Right renal pelvis (tissue), 4 donors: ENCODE results near the gene RNF25. TPM values are rescaled to one million over a fixed set of nuclear protein-coding genes. Genes with fewer than 3 reads are reported as not detected.
A peak's percentile ranks its signal among the peaks of the same experiment; 100 is the strongest.

Source experiments
- DNase-seq, 4 donors: peaks; one replicate each; pipeline ENCODE4 v3.0.0-alpha.2; 2013; ENCODE audit warnings: low read depth in 4 of 4, low spot score in 3 of 4, missing footprints in 1 of 4
- polyA plus RNA-seq, 4 donors: library from polyadenylated mRNA; unstranded; fragments of 120-200 nt; gene quantifications; one replicate each; pipeline ENCODE4 v1.2.1, GENCODE V29; 2013; ENCODE audit not compliant: insufficient read length in 4 of 4

RNF25 gene
- 10 to 100 TPM; 46.4 to 51.7 (median 48.3) TPM for polyA plus RNA-seq

DNA sequence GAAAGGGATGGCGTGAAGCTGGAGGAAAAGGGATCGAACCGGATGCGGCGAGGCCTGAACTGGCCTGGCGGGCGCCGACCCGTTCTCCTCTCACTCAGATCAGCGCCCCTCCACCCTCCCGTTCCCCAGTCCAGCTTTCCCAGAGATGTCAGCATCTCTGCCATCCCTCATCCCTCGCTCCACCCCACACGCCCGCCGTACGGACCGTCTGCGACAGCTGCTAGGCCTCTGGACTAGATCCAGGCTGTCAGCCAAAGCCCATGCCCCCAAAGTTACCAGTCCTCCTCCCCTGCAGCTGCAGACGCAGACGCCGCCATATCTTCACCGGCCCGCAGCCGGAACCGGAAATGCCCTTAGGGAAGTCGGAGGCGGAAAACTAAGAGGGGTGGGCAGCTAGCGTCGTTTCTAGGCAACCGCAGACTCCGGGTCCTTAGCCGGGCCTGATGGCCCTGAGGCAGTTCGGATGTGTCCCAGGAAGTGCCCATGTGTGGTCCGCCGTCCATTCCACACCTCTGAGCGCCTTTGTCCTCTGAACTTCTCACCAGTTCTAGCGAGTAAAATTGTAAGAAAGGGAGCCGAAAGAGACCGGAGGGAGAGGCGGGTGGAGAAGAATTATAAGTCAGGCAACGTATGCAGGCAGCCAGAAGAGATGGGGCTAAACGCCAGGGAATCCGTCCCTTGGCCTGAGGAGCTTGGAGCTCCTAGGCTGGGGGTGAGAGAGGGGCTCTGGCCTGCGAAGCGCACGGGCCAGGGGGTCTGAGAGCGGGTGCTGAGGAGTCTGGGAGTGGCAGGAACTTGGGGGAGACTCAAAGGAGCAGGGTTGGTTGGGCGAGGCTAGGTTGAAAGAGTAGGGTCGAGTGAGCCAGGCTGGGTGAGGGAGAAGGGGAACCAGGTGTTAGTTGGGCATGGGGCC is at the start of gene RNF25, which contains the start of gene STK36:
TSS of gene RNF25 (minus strand) at position 349 of the 913 bp plus-strand sequence. CDS start at position 317, 32 bp downstream.
TSS of gene STK36 (plus strand) at position 433 of the 913 bp plus-strand sequence. CDS start 744 bp downstream, outside the sequence.
- DNase-seq = peak; percentile 78 to 85 (median 82)

DNA sequence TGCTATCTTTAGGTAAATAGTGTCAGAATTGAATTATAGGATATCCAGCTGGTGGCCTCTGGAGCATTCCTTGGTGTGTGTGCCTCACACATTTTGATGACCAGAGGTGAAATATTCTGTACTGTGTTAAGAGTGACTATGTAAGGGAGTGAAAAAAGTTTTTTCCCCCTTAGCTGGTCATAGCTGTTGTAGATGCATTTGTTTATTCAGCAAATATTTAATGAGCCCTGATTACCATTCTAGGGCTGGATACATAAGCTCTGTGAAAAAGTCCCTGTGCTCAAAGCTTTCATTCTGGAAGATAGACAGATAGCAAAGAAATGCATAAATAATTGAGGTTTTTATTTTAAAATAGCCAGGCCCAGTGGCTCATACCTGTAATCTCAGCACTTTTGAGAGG is 49.7 kb upstream of the RNF25 start:
- no peak for DNase-seq

GRCh38 chr2:218720048-218721041 is 48.5 kb upstream of the RNF25 start:
- no peak for DNase-seq

DNA sequence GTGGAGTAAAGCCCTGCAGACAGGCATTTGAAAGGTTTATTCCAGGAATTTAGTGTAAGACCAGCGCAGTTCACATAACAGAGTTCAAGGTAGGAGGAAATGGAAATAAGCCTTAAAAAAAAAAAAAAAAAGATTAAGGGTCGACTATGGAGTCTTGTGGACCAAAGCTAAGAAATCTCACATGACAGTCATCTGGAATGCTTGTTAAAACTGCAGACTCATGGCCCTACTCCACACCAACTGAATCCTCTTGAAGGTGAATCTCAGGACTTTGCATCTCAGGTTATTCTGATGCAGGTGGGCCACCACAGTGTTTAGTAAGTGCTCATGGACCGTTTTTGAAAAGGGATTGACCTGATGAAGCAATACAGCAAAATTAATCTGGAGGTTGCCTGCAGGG is 47.7 kb upstream of the RNF25 start:
- DNase-seq = no peak

DNA sequence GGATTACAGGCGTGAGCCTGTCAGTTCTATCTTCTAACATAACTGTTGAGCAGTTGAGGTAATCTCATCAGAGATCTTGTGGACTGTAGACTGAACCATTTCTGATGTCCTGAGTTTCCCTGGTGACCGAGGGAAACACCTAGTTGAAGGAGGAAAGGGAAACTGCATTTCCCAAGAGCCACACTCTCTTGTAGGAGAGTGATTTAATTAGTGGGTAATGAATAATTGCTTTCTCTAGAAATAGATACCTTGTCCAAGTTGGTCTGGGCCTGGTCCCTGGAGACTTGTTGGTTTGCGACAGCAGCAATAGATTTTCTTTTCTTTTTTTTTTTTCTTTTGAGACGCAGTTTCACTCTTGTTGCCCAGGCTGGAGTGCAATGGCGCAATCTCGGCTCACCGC is 46.3 kb upstream of the RNF25 start:
- DNase-seq = no peak

DNA sequence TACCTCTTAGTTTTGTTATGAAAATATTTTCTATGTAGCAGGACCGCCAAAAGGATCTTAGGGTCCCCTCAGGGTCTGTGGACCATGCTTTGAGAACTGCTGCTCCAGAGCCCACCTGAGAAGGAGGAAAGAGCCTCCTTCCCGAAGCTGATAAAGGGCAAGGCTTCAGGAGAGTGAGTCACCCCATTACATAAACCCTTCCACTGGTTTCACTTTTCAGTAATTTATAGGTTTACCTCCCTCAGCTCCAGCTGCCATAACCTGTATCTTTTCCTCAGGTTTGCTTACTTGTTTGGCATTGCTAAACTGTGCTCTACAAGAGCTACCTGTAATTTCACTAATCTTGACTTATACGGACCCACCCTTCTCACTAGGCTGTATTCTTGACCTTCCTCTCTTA is 45.5 kb upstream of the RNF25 start:
- DNase-seq = no peak

GRCh38 chr2:218716070-218716469 is 44.3 kb upstream of the RNF25 start:
- DNase-seq = no peak

GRCh38 chr2:218713922-218714321 is 42.1 kb upstream of the RNF25 start:
- DNase-seq = no peak

DNA sequence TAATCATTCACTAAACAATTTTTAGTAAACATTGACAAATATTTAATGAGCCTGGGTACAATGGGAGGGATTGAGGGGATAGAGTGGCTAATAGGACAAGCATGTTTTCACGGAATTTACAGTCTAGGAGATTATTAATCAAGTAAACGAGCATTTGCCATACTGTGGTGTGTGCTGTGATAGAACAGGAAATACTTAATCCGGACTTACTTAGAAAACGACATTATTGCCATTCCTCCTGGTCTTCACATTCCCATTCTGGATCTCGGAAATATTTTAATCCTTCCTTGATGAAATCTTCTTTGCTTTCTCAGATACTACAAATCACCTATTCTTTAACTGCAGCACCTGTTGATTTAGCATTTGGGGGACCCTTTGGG is 39.7 kb upstream of the RNF25 start:
- DNase-seq = peak in 1 of 4 donors; percentile 26

DNA sequence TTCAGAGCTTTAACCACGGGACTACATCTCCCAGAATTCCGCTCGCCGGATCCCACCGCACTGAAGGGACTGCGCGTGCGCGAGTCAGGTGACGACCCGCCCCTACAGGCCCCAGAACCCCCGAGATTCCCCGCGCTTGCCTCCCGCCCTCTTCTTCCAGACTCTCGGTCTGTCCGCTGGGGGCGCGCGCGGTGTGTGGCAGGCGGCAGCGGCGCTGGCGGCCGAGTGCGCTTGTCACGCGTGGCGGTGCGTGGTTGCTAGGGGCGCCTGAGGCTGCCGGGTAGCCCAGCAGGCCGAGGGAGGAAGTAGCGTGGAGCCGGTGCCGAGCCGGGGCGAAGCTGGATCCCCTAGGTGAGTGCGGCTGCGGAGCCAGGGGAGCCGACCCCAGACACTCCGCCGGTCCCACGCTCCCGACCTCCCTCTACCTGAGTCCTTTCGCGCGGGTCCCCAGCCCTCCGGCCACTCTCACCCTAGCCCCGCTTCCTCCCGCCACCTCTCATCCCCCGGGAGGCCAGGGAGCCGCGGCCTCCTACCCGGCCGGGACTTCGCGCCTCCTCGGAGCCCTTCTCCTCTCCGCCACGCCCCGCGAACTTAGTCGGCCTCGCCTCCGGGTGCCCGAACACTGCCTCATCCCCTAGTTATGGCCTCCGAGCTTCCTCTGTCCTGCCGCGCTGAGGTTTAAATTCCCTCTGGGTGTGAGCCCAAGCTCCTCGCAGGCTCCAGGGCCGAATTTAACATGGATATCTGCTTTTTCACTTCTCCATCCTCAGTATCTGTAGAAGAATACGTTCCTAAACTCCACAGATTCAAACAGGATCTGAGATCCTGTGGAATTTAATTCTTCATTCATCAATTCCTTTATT is 39.1 kb upstream of the RNF25 start, which contains the start of gene TTLL4:
TSS of gene TTLL4 (plus strand) at position 149 of the 863 bp plus-strand sequence. CDS start 26,842 bp downstream, outside the sequence.
- peak; percentile 93 to 96 (median 93) for DNase-seq

DNA sequence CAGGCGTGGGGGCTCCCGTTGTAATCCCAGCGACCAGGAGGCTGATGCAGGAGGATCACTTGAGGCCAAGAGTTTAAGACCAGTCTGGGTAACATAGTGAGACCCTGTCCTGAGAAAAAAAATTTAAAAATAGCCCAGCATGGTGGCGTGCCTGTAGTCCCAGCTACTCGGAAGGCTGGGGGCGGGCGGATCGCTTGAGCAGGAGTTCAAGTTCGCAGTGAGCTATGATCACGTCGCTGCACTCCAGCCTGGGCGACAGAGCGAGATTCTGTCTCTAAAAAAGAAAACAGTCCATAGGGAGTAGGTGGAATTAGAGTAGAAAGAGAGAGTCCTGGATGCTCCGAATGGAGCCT is 38.5 kb upstream of the RNF25 start:
- no peak for DNase-seq

- no peak for DNase-seq
These were observed 38.1 kb upstream of the RNF25 start for GRCh38 chr2:218709908-218710307.

DNA sequence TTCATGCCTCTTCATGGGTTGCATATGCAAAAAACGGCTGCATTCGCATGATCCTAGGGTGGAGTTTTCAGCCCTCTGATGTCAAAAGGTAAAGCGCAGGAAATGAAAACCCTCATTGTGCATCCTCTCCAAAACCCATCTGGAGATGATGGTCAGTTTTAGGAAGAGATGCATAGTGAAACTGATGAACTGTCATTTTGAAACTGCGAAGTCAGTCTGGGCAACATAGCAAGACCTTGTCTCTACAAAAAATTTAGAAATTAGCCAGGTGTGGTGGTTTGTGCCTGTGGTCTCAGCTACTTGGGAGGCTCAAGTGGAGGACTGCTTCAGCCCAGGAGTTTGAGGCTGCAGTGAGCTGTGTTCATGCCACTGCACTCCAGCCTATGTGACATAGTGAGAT is 36.3 kb upstream of the RNF25 start:
- DNase-seq = no peak

DNA sequence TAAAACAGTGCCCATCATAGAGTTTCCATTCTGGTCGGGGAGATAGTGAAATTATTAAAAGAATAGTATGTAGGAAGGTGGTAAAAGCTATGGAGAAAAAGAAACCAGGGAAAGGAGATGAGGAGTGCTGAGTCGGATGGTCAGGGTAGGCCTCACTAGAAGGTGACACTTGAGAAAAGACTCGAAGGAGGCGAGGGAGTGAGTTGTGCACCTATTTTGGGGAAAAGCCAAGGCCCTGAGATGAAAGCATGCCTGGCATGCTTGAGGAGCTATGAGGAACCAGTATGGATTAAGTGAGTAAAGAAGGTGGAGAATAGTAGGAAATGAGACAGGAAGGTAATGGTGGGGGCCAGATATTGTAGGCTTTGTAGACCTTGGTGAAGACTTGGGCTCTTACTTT is 31.5 kb upstream of the RNF25 start:
- DNase-seq = no peak

DNA sequence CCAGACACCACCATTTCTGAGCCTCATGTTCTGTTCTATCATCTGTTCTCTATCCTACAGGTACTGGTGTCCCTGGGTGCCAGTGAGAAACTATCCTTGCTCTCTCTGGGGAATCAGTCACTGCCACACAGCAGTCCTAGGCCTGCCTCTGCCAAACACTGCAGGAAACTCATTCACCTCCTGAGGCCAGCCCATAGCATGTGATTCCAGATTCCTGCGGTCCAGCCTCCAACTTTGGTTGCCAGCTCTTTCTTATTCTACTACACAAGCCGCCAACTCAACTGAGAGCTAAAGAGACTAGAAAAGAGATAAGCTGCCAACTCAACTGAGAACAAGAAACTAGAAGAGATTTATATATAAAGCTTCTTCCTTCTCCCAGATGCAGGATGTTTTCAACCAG is 30.0 kb upstream of the RNF25 start:
- no peak for DNase-seq

DNA sequence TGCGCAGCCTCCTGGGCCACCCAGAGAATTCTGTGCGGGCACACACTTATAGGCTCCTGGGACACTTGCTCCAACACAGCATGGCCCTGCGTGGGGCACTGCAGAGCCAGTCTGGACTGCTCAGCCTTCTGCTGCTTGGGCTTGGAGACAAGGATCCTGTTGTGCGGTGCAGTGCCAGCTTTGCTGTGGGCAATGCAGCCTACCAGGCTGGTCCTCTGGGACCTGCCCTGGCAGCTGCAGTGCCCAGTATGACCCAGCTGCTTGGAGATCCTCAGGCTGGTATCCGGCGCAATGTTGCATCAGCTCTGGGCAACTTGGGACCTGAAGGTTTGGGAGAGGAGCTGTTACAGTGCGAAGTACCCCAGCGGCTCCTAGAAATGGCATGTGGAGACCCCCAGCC is 27.1 kb upstream of the RNF25 start:
- DNase-seq = no peak

- no peak for DNase-seq
These were observed 22.8 kb upstream of the RNF25 start for GRCh38 chr2:218694405-218695145.

GRCh38 chr2:218691234-218691633 is 19.4 kb upstream of the RNF25 start:
- DNase-seq = no peak

- DNase-seq = peak in 3 of 4 donors; percentile 20 to 51 (median 43)
These were observed 15.7 kb upstream of the RNF25 start for GRCh38 chr2:218687400-218688060.
